Astrocyte (in vitro differentiated cells and primary cell): ENCODE results near the gene ADGRG6. TPM values are rescaled to one million over a fixed set of nuclear protein-coding genes. Genes with fewer than 3 reads are reported as not detected.
A peak's percentile ranks its signal among the peaks of the same experiment; 100 is the strongest.

Experiments
- DNase-seq: peaks from one replicate; pipeline ENCODE4 v3.0.0-alpha.2; 2010; ENCODE audit warnings: low read depth
- FAIRE-seq: peaks from 2 replicates; lab custom pipeline; 2011; peaks lifted over from hg19 to GRCh38; lab: Jason Lieb, UNC
- H2AFZ ChIP-seq: 2 replicates; pipeline ENCODE4 v1.6.0; 2012; ENCODE audit warnings: low read depth, low read length, inconsistent platforms
- H3K27ac ChIP-seq: 2 replicates; pipeline ENCODE4 v1.5.1; 2011; ENCODE audit warnings: low read depth, low read length, inconsistent platforms
- H3K27me3 ChIP-seq: 2 replicates; pipeline ENCODE4 v1.6.0; 2011; ENCODE audit warnings: low read length, inconsistent platforms; ENCODE audit not compliant: insufficient read depth
- H3K36me3 ChIP-seq: 2 replicates; pipeline ENCODE4 v1.5.1; 2011; ENCODE audit warnings: low read length, inconsistent platforms; ENCODE audit not compliant: insufficient read depth
- H3K4me1 ChIP-seq: 2 replicates; pipeline ENCODE4 v1.5.1; 2011; ENCODE audit warnings: low read length, inconsistent platforms; ENCODE audit not compliant: insufficient read depth
- H3K4me2 ChIP-seq: 2 replicates; pipeline ENCODE4 v1.6.0; 2012; ENCODE audit warnings: low read length, inconsistent platforms
- H3K4me3 ChIP-seq: 2 replicates; pipeline ENCODE4 v1.5.1; 2011; ENCODE audit warnings: low read depth, mild to moderate bottlenecking, low read length, inconsistent platforms; ENCODE audit not compliant: insufficient read depth
- H3K79me2 ChIP-seq: 2 replicates; pipeline ENCODE4 v1.6.0; 2012; ENCODE audit warnings: mild to moderate bottlenecking, low read length, inconsistent platforms; ENCODE audit not compliant: insufficient read depth
- H3K9ac ChIP-seq: 2 replicates; pipeline ENCODE4 v1.6.0; 2012; ENCODE audit warnings: mild to moderate bottlenecking, low read length, inconsistent platforms
- H3K9me3 ChIP-seq: 2 replicates; pipeline ENCODE4 v1.5.1; 2012; ENCODE audit warnings: low read depth, mild to moderate bottlenecking, low read length, inconsistent platforms; ENCODE audit not compliant: insufficient read depth
- H4K20me1 ChIP-seq: 2 replicates; pipeline ENCODE4 v1.6.0; 2012; ENCODE audit warnings: low read length, inconsistent platforms; ENCODE audit not compliant: insufficient read depth
- H3K27ac Mint-ChIP-seq: one replicate; pipeline ENCODE4 v1.8.0; 2021; ENCODE audit warnings: mild to moderate bottlenecking, mixed read lengths; ENCODE audit not compliant: unreplicated experiment
- H3K27me3 Mint-ChIP-seq: one replicate; pipeline ENCODE4 v1.8.0; 2021; ENCODE audit warnings: low read depth, mixed read lengths; ENCODE audit not compliant: unreplicated experiment
- H3K36me3 Mint-ChIP-seq: one replicate; pipeline ENCODE4 v1.8.0; 2021; ENCODE audit warnings: low read depth, mixed read lengths; ENCODE audit not compliant: unreplicated experiment
- H3K4me1 Mint-ChIP-seq: one replicate; pipeline ENCODE4 v1.8.0; 2021; ENCODE audit warnings: low read depth, mixed read lengths; ENCODE audit not compliant: unreplicated experiment
- H3K4me3 Mint-ChIP-seq: one replicate; pipeline ENCODE4 v1.8.0; 2021; ENCODE audit warnings: mild to moderate bottlenecking, moderate library complexity, mixed read lengths; ENCODE audit not compliant: unreplicated experiment
- H3K9me3 Mint-ChIP-seq: one replicate; pipeline ENCODE4 v1.8.0; 2021; ENCODE audit warnings: mild to moderate bottlenecking, mixed read lengths; ENCODE audit not compliant: unreplicated experiment
- EZH2 ChIP-seq: IDR thresholded peaks from 2 replicates; pipeline ENCODE4 v1.6.1; 2012; ENCODE audit warnings: mild to moderate bottlenecking, low read length, inconsistent platforms; ENCODE audit not compliant: insufficient read depth
- total RNA-seq: library from RNA; stranded (reverse); gene quantifications from 2 replicates; pipeline ENCODE4 v1.2.1, GENCODE V29; 2021
- TF ChIP-seq, protein P1 (sequence below): IDR thresholded peaks from 2 replicates; pipeline ENCODE4 v1.5.1; 2011; ENCODE audit warnings: low read depth, mild to moderate bottlenecking, inconsistent platforms, low read length, moderate library complexity; ENCODE audit not compliant: insufficient read depth

The ADGRG6 gene
- total RNA-seq, 1 donor from 2014 or later: 98.2 TPM

DNA sequence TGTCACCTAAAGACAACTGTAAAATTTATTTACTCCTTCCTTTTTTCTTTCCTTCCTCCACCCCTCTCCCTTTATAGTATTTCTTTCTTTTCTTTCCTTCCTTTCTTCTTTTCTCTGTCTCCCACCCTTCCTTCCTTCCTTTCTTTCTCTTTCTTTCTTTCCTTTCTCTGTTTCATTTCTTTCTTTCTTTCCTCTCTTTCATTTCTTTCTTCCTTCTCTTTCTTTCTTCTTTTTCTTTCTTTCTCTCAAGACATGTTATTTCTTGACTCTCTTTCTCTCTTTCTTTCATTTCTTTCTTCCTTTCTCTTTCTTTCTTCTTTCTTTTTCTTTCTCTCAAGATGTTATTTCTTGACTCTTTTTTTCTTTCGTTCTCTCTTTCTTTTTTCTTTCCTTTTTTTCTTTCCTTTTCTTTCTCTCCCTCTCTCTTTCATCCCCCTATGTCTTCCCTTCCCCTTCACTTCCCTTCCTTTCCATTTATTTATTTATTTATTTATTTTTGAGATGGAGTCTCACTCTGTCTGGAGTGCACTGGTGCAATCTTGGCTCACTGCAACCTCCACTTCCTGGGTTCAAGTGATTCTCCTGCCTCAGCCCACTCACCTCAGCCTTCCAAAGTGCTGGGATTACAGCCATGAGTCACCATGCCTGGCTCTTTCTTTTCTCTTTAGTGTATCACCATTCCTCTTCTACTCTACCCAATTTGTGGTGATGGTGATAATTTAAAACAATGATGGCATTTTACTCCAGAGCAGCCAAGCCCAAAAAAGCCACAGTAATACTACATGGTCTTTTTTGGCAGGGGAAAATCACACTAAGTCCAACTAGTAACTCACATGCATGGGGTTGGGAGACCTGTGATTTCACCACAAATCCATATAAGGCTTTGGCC is 188.2 kb downstream of the ADGRG6 start:
- Mint-ChIP-seq H3K27me3 (no peaks in the 10 kb centered on the region), H3K4me1 (no peaks in the 10 kb centered on the region), H3K27ac (no peak overlapping the region), H3K4me3 (no peak overlapping the region), H3K9me3 (no peaks in the 10 kb centered on the region), H3K36me3 (no peaks in the 10 kb centered on the region)
- Histone ChIP-seq H3K4me2 (no peak overlapping the region), H3K79me2 (no peaks in the 10 kb centered on the region), H3K36me3 (no peaks in the 10 kb centered on the region), H3K9me3 (no peaks in the 10 kb centered on the region), H3K4me3 (no peak overlapping the region), H4K20me1 (no peaks in the 10 kb centered on the region), H2AFZ (no peak overlapping the region), H3K4me1 (no peaks in the 10 kb centered on the region), H3K27me3 (no peaks in the 10 kb centered on the region), H3K9ac (no peak overlapping the region), H3K27ac (no peak overlapping the region)
- peak; percentile 53 for DNase-seq
- TF ChIP-seq EZH2: no peak
- TF ChIP-seq, protein P1, sequence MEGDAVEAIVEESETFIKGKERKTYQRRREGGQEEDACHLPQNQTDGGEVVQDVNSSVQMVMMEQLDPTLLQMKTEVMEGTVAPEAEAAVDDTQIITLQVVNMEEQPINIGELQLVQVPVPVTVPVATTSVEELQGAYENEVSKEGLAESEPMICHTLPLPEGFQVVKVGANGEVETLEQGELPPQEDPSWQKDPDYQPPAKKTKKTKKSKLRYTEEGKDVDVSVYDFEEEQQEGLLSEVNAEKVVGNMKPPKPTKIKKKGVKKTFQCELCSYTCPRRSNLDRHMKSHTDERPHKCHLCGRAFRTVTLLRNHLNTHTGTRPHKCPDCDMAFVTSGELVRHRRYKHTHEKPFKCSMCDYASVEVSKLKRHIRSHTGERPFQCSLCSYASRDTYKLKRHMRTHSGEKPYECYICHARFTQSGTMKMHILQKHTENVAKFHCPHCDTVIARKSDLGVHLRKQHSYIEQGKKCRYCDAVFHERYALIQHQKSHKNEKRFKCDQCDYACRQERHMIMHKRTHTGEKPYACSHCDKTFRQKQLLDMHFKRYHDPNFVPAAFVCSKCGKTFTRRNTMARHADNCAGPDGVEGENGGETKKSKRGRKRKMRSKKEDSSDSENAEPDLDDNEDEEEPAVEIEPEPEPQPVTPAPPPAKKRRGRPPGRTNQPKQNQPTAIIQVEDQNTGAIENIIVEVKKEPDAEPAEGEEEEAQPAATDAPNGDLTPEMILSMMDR: no peak
- no peak for FAIRE-seq

Other genes starting within 250 kb of the ADGRG6 start
- gene GJE1, start 169.1 kb upstream of the ADGRG6 start, total RNA-seq: not detected in 2 replicates
- not detected in 2 replicates for gene NMBR, start 154.9 kb upstream of the ADGRG6 start, total RNA-seq
- 65.3 and 72.4 TPM in 2 replicates for gene VTA1, start 154.7 kb upstream of the ADGRG6 start, total RNA-seq